Effector memory CD8-positive, alpha-beta T cell (primary cell): ENCODE measurements around the gene INTS4.
A peak's percentile ranks its signal among the peaks of the same experiment; 100 is the strongest.
"Not testable (repeated sequence)": the region's sequence is repeated elsewhere in the genome, so short reads cannot be mapped to it uniquely, and the experiment has no call there.

ENCODE experiments used
- ATAC-seq: fragments of 150-1000 bp; cut with Tn5 transposase; replicated peaks from 2 replicates; pipeline ENCODE4 v1.10.0; 2021; ENCODE audit warnings: mild to moderate bottlenecking, moderate library complexity
- DNase-seq, 3 experiments: peaks; one replicate each; pipeline ENCODE4 v3.0.0; 2021
- H3K27ac Mint-ChIP-seq, 2 donors: one replicate each; pipeline ENCODE4 v1.8.0; 2022; ENCODE audit warnings: mild to moderate bottlenecking in 2 of 2, mixed read lengths in 2 of 2, moderate library complexity in 2 of 2
- H3K27me3 Mint-ChIP-seq, 2 donors: one replicate each; pipeline ENCODE4 v1.8.0; 2022; ENCODE audit warnings: mixed read lengths in 2 of 2
- H3K36me3 Mint-ChIP-seq: one replicate; pipeline ENCODE4 v1.8.0; 2022; ENCODE audit warnings: mild to moderate bottlenecking, moderate library complexity, mixed read lengths; ENCODE audit not compliant: insufficient read depth
- H3K4me1 Mint-ChIP-seq, 2 donors: one replicate each; pipeline ENCODE4 v1.8.0; 2022; ENCODE audit warnings: low read depth in 2 of 2, mixed read lengths in 2 of 2
- H3K4me3 Mint-ChIP-seq, 2 donors: one replicate each; pipeline ENCODE4 v1.8.0; 2022; ENCODE audit warnings: mild to moderate bottlenecking in 2 of 2, mixed read lengths in 2 of 2, moderate library complexity in 2 of 2
- H3K9me3 Mint-ChIP-seq, 2 donors: one replicate each; pipeline ENCODE4 v1.8.0; 2022; ENCODE audit warnings: mixed read lengths in 2 of 2

INTS4 gene

GRCh38 chr11:78014937-78015520, 20.6 kb upstream of the INTS4 start:
- not testable (repeated sequence) for H3K36me3 Mint-ChIP-seq, ATAC-seq, H3K27me3 Mint-ChIP-seq, H3K4me1 Mint-ChIP-seq, DNase-seq, H3K27ac Mint-ChIP-seq, H3K4me3 Mint-ChIP-seq, H3K9me3 Mint-ChIP-seq

- no peaks in the 10 kb centered on the region for H3K36me3 Mint-ChIP-seq
- H3K4me1 Mint-ChIP-seq: no peaks in the 10 kb centered on the region
- peaks cover 0 to 12% of the 10 kb centered on the region in 2 donors for H3K27me3 Mint-ChIP-seq
- DNase-seq (no peak), ATAC-seq (no peak)
- no peaks in the 10 kb centered on the region for H3K9me3 Mint-ChIP-seq
- H3K27ac Mint-ChIP-seq: no peak overlapping the region
- no peak overlapping the region for H3K4me3 Mint-ChIP-seq
Observed at GRCh38 chr11:78011301-78011700, 16.8 kb upstream of the INTS4 start.

- Mint-ChIP-seq H3K9me3 (no peaks in the 10 kb centered on the region), H3K27ac (no peak overlapping the region), H3K36me3 (no peaks in the 10 kb centered on the region), H3K4me1 (no peaks in the 10 kb centered on the region), H3K27me3 (peaks cover 0 to 17% of the 10 kb centered on the region in 2 donors), H3K4me3 (no peak overlapping the region)
- ATAC-seq (no peak), DNase-seq (no peak)
Observed at GRCh38 chr11:78010755-78011154, 16.3 kb upstream of the INTS4 start.

- no peaks in the 10 kb centered on the region for H3K4me1 Mint-ChIP-seq
- H3K4me3 Mint-ChIP-seq: no peak overlapping the region
- H3K9me3 Mint-ChIP-seq: no peaks in the 10 kb centered on the region
- no peak overlapping the region for H3K27ac Mint-ChIP-seq
- no peaks in the 10 kb centered on the region for H3K36me3 Mint-ChIP-seq
- no peak for DNase-seq
- no peak for ATAC-seq
- peaks cover 0 to 17% of the 10 kb centered on the region in 2 donors for H3K27me3 Mint-ChIP-seq
Observed at GRCh38 chr11:78010304-78010703, 15.8 kb upstream of the INTS4 start.

GRCh38 chr11:78009062-78009461, 14.6 kb upstream of the INTS4 start:
- no peaks in the 10 kb centered on the region for H3K4me1 Mint-ChIP-seq
- ATAC-seq (no peak), DNase-seq (no peak)
- H3K27ac Mint-ChIP-seq: no peak overlapping the region
- peaks cover 0 to 17% of the 10 kb centered on the region in 2 donors for H3K27me3 Mint-ChIP-seq
- H3K4me3 Mint-ChIP-seq: no peak overlapping the region
- H3K36me3 Mint-ChIP-seq: no peaks in the 10 kb centered on the region
- H3K9me3 Mint-ChIP-seq: no peaks in the 10 kb centered on the region

- H3K27me3 Mint-ChIP-seq: peaks cover 5 to 8% of the 10 kb centered on the region in 2 donors
- H3K4me1 Mint-ChIP-seq: peaks cover 8% of the 10 kb centered on the region in 2 donors
- no peaks in the 10 kb centered on the region for H3K9me3 Mint-ChIP-seq
- peak overlapping the region in 1 of 2 donors; percentile 23 for H3K27ac Mint-ChIP-seq
- H3K36me3 Mint-ChIP-seq: no peaks in the 10 kb centered on the region
- ATAC-seq: peak; percentile 83
- no peak overlapping the region for H3K4me3 Mint-ChIP-seq
- DNase-seq: peak; percentile 13 to 39 (median 25)
Observed at GRCh38 chr11:78000193-78000592, 5.7 kb upstream of the INTS4 start.

GRCh38 chr11:77999446-78000030, 5.1 kb upstream of the INTS4 start:
- no peak for DNase-seq
- peaks cover 3% of the 10 kb centered on the region for H3K36me3 Mint-ChIP-seq

GRCh38 chr11:77993902-77994301, 566 bp downstream of the INTS4 start:
- peaks cover 26% of the 10 kb centered on the region for H3K36me3 Mint-ChIP-seq
- ATAC-seq (no peak), DNase-seq (no peak)
- no peaks in the 10 kb centered on the region for H3K27me3 Mint-ChIP-seq
- H3K9me3 Mint-ChIP-seq: no peaks in the 10 kb centered on the region
- H3K4me1 Mint-ChIP-seq: peaks cover 18 to 19% of the 10 kb centered on the region in 2 donors
- peak overlapping the region; percentile 97 for H3K27ac Mint-ChIP-seq
- peak overlapping the region; percentile 89 to 91 for H3K4me3 Mint-ChIP-seq

More at GRCh38 chr11:77999446-78000030, 5.1 kb upstream of the INTS4 start:
- peaks cover 5 to 8% of the 10 kb centered on the region in 2 donors for H3K27me3 Mint-ChIP-seq
- H3K27ac Mint-ChIP-seq: no peak overlapping the region
- no peak for ATAC-seq
- H3K4me3 Mint-ChIP-seq: no peak overlapping the region
- H3K4me1 Mint-ChIP-seq: peaks cover 11% of the 10 kb centered on the region in 2 donors
- H3K9me3 Mint-ChIP-seq: no peaks in the 10 kb centered on the region

GRCh38 chr11:77990981-77991380, 3.5 kb downstream of the INTS4 start:
- H3K9me3 Mint-ChIP-seq: no peaks in the 10 kb centered on the region
- peaks cover 18 to 23% of the 10 kb centered on the region in 2 donors for H3K4me1 Mint-ChIP-seq
- DNase-seq (no peak), ATAC-seq (no peak)
- no peak overlapping the region for H3K4me3 Mint-ChIP-seq
- H3K36me3 Mint-ChIP-seq: peaks cover 52% of the 10 kb centered on the region
- H3K27ac Mint-ChIP-seq: no peak overlapping the region
- no peaks in the 10 kb centered on the region for H3K27me3 Mint-ChIP-seq

GRCh38 chr11:77986456-77986855, 8.0 kb downstream of the INTS4 start:
- not testable (repeated sequence) for H3K27ac Mint-ChIP-seq, H3K4me3 Mint-ChIP-seq, ATAC-seq

GRCh38 chr11:77981346-77981947, 13.0 kb downstream of the INTS4 start:
- H3K9me3 Mint-ChIP-seq: no peaks in the 10 kb centered on the region
- no peak for ATAC-seq
- H3K4me3 Mint-ChIP-seq: no peak overlapping the region
- H3K27me3 Mint-ChIP-seq: no peaks in the 10 kb centered on the region
- no peak for DNase-seq
- H3K27ac Mint-ChIP-seq: no peak overlapping the region
- peaks cover 18 to 33% of the 10 kb centered on the region in 2 donors for H3K4me1 Mint-ChIP-seq
- peaks cover 66% of the 10 kb centered on the region for H3K36me3 Mint-ChIP-seq

More at GRCh38 chr11:77986456-77986855, 8.0 kb downstream of the INTS4 start:
- not testable (repeated sequence) for H3K27me3 Mint-ChIP-seq, DNase-seq, H3K9me3 Mint-ChIP-seq
- H3K4me1 Mint-ChIP-seq: peaks cover 18 to 29% of the 10 kb centered on the region in 2 donors
- H3K36me3 Mint-ChIP-seq: peaks cover 67% of the 10 kb centered on the region

- ATAC-seq (no peak), DNase-seq (no peak)
- Mint-ChIP-seq H3K27me3 (no peaks in the 10 kb centered on the region), H3K9me3 (no peaks in the 10 kb centered on the region), H3K4me3 (no peak overlapping the region), H3K4me1 (peaks cover 0 to 8% of the 10 kb centered on the region in 2 donors), H3K36me3 (peaks cover 29% of the 10 kb centered on the region), H3K27ac (no peak overlapping the region)
Observed at GRCh38 chr11:77968337-77968736, 26.1 kb downstream of the INTS4 start.

- DNase-seq: no peak
- Mint-ChIP-seq H3K9me3 (no peaks in the 10 kb centered on the region), H3K4me1 (peaks cover 0 to 8% of the 10 kb centered on the region in 2 donors), H3K36me3 (peaks cover 29% of the 10 kb centered on the region), H3K27me3 (no peaks in the 10 kb centered on the region), H3K27ac (no peak overlapping the region), H3K4me3 (no peak overlapping the region)
- no peak for ATAC-seq
Observed at GRCh38 chr11:77967753-77968152, 26.7 kb downstream of the INTS4 start.

- H3K9me3 Mint-ChIP-seq: no peaks in the 10 kb centered on the region
- DNase-seq (no peak), ATAC-seq (no peak)
- no peak overlapping the region for H3K4me3 Mint-ChIP-seq
- peaks cover 0 to 8% of the 10 kb centered on the region in 2 donors for H3K4me1 Mint-ChIP-seq
- no peak overlapping the region for H3K27ac Mint-ChIP-seq
- peaks cover 26% of the 10 kb centered on the region for H3K36me3 Mint-ChIP-seq
- H3K27me3 Mint-ChIP-seq: no peaks in the 10 kb centered on the region
Observed at GRCh38 chr11:77967121-77967520, 27.3 kb downstream of the INTS4 start.
